Stomach (tissue), 9 donors: ENCODE measurements around the gene ACIN1. TPM values are rescaled to one million over a fixed set of nuclear protein-coding genes. Genes with fewer than 3 reads are reported as not detected.
A peak's percentile ranks its signal among the peaks of the same experiment; 100 is the strongest.

Source experiments
- DNase-seq, 2 donors: peaks; one replicate each; pipeline versions ENCODE4 v3.0.0 to v3.0.0-alpha.2; 2013 to 2019
- H3K27ac ChIP-seq, 5 donors: fragments of 200-600 bp in 4 of 5; sonication (generic) in 4 of 5; one replicate each; pipeline ENCODE4 v1.5.1; 2013 to 2019; ENCODE audit warnings: mild to moderate bottlenecking in 1 of 5, moderate library complexity in 1 of 5
- H3K27me3 ChIP-seq, 3 donors: fragments of 200-600 bp; sonication (generic); one replicate each; pipeline ENCODE4 v1.5.1; 2017 to 2019; ENCODE audit warnings: mixed run types in 1 of 3
- H3K36me3 ChIP-seq, 4 donors: fragments of 200-600 bp; sonication (generic); 1 replicate in 3 of 4; 2 replicates in 1 of 4; pipeline ENCODE4 v1.5.1; 2016 to 2019
- H3K4me1 ChIP-seq, 4 donors: fragments of 200-600 bp; sonication (generic); one replicate each; pipeline ENCODE4 v1.5.1; 2016 to 2019
- H3K4me3 ChIP-seq, 4 donors: fragments of 200-600 bp; sonication (generic) in 3 of 4; one replicate each; pipeline ENCODE4 v1.5.1; 2016 to 2019; ENCODE audit warnings: mild to moderate bottlenecking in 1 of 4
- H3K9me3 ChIP-seq, 4 donors: fragments of 200-600 bp; sonication (generic); one replicate each; pipeline ENCODE4 v1.5.1; 2016 to 2019
- CTCF ChIP-seq, 7 experiments: fragments of 450-650 bp in 4 of 7; fragments of 200-600 bp in 3 of 7; sonication (generic) in 3 of 7; IDR thresholded peaks; one replicate each; pipeline ENCODE4 v1.5.1; 2016 to 2019; ENCODE audit warnings: antibody characterized with exemption in 7 of 7, control low read depth in 2 of 7, mild to moderate bottlenecking in 1 of 7
- EP300 ChIP-seq: sonication (generic); formaldehyde crosslinking; IDR thresholded peaks from one replicate; pipeline ENCODE4 v1.6.1; 2017; ENCODE audit warnings: antibody characterized with exemption
- POLR2A ChIP-seq, 4 donors: fragments of 450-650 bp; IDR thresholded peaks; one replicate each; pipeline ENCODE4 v1.6.1; 2016; ENCODE audit warnings: antibody characterized with exemption in 4 of 4, control low read depth in 2 of 4, mild to moderate bottlenecking in 1 of 4, moderate library complexity in 1 of 4
- POLR2AphosphoS5 ChIP-seq, 3 donors: sonication (generic); formaldehyde crosslinking; IDR thresholded peaks; one replicate each; pipeline ENCODE4 v1.6.1; 2016; ENCODE audit warnings: antibody characterized with exemption in 3 of 3
- WGBS, 5 donors: extraction: QIAGEN DNeasy Blood & Tissue Kit in 3 of 5; methylation state at CpG; one replicate each; pipeline versions ENCODE4 v1.1.5 to v1.1.7; 2013 to 2018; 5-methylcytosine and 5-hydroxymethylcytosine counted together
- intact Hi-C: fragments of 100-400 bp; cut with DNase I; formaldehyde crosslinking; loops from one replicate; pipeline ENCODE4 v1.15.1; 2023; ENCODE audit warnings: low total_unique reads
- polyA plus RNA-seq, 3 donors: library from polyadenylated mRNA; stranded (reverse); fragments of 200-250 nt; gene quantifications; one replicate each; pipeline ENCODE4 v1.2.3, GENCODE V29; 2013
- total RNA-seq, 5 donors: library from RNA; depleted of rRNA; stranded (reverse); fragments of >200 nt; gene quantifications; one replicate each; pipeline versions ENCODE4 v1.1.0 to v1.2.3, GENCODE V29; 2014 to 2016
- donor health status: healthy with polysubstance abuse.
- donor health status: Bipolar disorder and iron deficiency.
- donor health status: healthy.

The ACIN1 gene
- total and polyA plus RNA-seq, 8 donors, result 37.1 to 232 (median 117) TPM

DNA sequence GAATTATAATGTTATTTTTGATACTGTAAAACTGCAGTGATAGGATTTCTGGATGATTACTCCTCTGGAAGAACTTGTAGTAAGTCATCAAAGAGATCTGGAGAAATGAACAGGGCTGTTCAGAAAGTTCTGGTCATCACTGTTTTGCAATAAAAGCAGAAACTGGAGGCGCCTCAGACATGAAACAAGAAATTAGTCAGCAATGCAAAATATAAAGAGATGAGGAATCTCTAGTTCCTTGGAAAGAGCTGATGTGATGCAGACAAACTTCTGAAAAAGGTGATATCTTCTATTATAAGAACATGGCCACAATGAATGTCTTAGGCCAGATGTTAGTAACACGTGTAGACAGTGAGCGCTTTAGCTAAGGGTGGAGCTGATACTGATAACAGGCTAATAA is 9.5 kb downstream of the ACIN1 start:
- no peak for DNase-seq
- H3K27ac ChIP-seq, result peak overlapping the region in 2 of 5 donors; percentile 4 to 13
- 44 to 61% (median 51%) methylated on average over 3 of the region's 3 CpGs for WGBS, 5 donors
- H3K9me3 ChIP-seq, result no peaks in the 10 kb centered on the region
- intact Hi-C loops, result no loop called here
- no peaks in the 10 kb centered on the region for H3K27me3 ChIP-seq
- H3K4me3 ChIP-seq, result no peak overlapping the region
- peaks cover 79 to 100% (median 100%) of the 10 kb centered on the region in 4 donors for H3K36me3 ChIP-seq
- TF ChIP-seq CTCF (IDR thresholded peaks at IDR 0.05) (no peak), POLR2AphosphoS5 (IDR thresholded peaks at IDR 0.05) (no peak), POLR2A (IDR thresholded peaks at IDR 0.05) (no peak), EP300 (no peak)
- peaks cover 12 to 31% (median 23%) of the 10 kb centered on the region in 4 donors for H3K4me1 ChIP-seq

- WGBS, 5 donors, result 68 to 86% (median 73%) methylated on average over 1 of the region's 1 CpG
- Histone ChIP-seq H3K9me3 (no peaks in the 10 kb centered on the region), H3K36me3 (peaks cover 87 to 100% (median 100%) of the 10 kb centered on the region in 4 donors), H3K4me1 (peaks cover 1 to 55% (median 21%) of the 10 kb centered on the region in 4 donors), H3K4me3 (no peak overlapping the region), H3K27ac (peak overlapping the region in 2 of 5 donors; percentile 16 to 74), H3K27me3 (no peaks in the 10 kb centered on the region)
- DNase-seq, result no peak
- TF ChIP-seq POLR2AphosphoS5 (IDR thresholded peaks at IDR 0.05) (no peak), EP300 (no peak), POLR2A (IDR thresholded peaks at IDR 0.05) (no peak), CTCF (IDR thresholded peaks at IDR 0.05) (no peak)
- intact Hi-C loops, result no loop called here
These were observed 14.5 kb downstream of the ACIN1 start for GRCh38 chr14:23080474-23080873.

GRCh38 chr14:23079716-23080115 is 15.2 kb downstream of the ACIN1 start:
- TF ChIP-seq CTCF (IDR thresholded peaks at IDR 0.05) (no peak), POLR2AphosphoS5 (IDR thresholded peaks at IDR 0.05) (no peak), EP300 (no peak), POLR2A (IDR thresholded peaks at IDR 0.05) (no peak)
- Histone ChIP-seq H3K27ac (peak overlapping the region in 4 of 5 donors; percentile 16 to 74 (median 56)), H3K4me1 (peaks cover 0 to 47% (median 16%) of the 10 kb centered on the region in 4 donors), H3K4me3 (no peak overlapping the region), H3K27me3 (no peaks in the 10 kb centered on the region), H3K36me3 (peaks cover 81 to 100% (median 100%) of the 10 kb centered on the region in 4 donors), H3K9me3 (no peaks in the 10 kb centered on the region)
- no peak for DNase-seq
- WGBS, 5 donors, result 72 to 92% (median 87%) methylated on average over 2 of the region's 2 CpGs
- intact Hi-C loops, result no loop called here

DNA sequence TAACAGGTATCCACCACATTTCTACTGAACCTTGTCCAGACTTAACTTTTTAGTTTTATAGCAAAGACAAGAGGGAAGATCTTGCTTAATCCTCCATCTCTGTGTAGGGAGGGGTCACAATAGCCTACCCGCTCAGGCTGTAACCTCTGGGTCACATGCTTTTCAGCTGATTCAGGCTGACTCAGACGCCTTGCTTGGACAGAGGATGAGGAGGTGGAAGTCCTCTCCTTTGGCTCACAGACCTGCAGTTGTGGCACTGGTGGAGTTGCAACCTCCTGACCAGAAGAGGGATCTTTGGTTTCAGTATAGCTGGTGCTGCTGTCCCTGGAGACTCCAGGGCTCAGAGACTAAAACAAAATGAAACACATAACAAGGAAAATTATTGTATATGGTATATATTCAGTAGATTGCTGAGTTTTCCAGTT is 16.2 kb downstream of the ACIN1 start:
- peaks cover 74 to 100% (median 100%) of the 10 kb centered on the region in 4 donors for H3K36me3 ChIP-seq
- H3K9me3 ChIP-seq, result no peaks in the 10 kb centered on the region
- peak overlapping the region in 4 of 5 donors; percentile 54 to 74 (median 64) for H3K27ac ChIP-seq
- H3K4me3 ChIP-seq, result no peak overlapping the region
- H3K4me1 ChIP-seq, result peaks cover 0 to 46% (median 16%) of the 10 kb centered on the region in 4 donors
- DNase-seq, result peak in 1 of 2 donors; percentile 55
- intact Hi-C loops, result no loop called here
- WGBS, 5 donors, result 10 to 30% (median 24%) methylated on average over 2 of the region's 2 CpGs
- TF ChIP-seq POLR2A (IDR thresholded peaks at IDR 0.05) (no peak), EP300 (no peak), POLR2AphosphoS5 (IDR thresholded peaks at IDR 0.05) (peak in 2 of 3 donors; percentile 27 to 77), CTCF (IDR thresholded peaks at IDR 0.05) (no peak)
- no peaks in the 10 kb centered on the region for H3K27me3 ChIP-seq
